Esophagus squamous epithelium (tissue), 5 donors: ENCODE measurements around the gene LCK. TPM values are rescaled to one million over a fixed set of nuclear protein-coding genes. Genes with fewer than 3 reads are reported as not detected.
A peak's percentile ranks its signal among the peaks of the same experiment; 100 is the strongest.

ENCODE experiments used
- DNase-seq: peaks from one replicate; lab custom pipeline; 2025; lab: John Stamatoyannopoulos, UW
- H3K27ac ChIP-seq, 4 donors: fragments of 200-600 bp; sonication (generic); one replicate each; pipeline ENCODE4 v1.5.1; 2016 to 2019; ENCODE audit warnings: mild to moderate bottlenecking in 1 of 4
- H3K27me3 ChIP-seq, 4 donors: fragments of 200-600 bp; sonication (generic); 1 replicate in 3 of 4; 2 replicates in 1 of 4; pipeline versions ENCODE4 v1.5.1 to v1.6.0; 2017 to 2021; ENCODE audit warnings: antibody characterized with exemption in 1 of 4
- H3K36me3 ChIP-seq, 3 donors: fragments of 200-600 bp; sonication (generic); one replicate each; pipeline ENCODE4 v1.5.1; 2016 to 2019
- H3K4me1 ChIP-seq, 3 donors: fragments of 200-600 bp; sonication (generic); one replicate each; pipeline ENCODE4 v1.5.1; 2017 to 2019
- H3K4me3 ChIP-seq, 4 donors: fragments of 200-600 bp; sonication (generic); 1 replicate in 3 of 4; 2 replicates in 1 of 4; pipeline ENCODE4 v1.5.1; 2016 to 2019; ENCODE audit warnings: mild to moderate bottlenecking in 2 of 4, moderate library complexity in 1 of 4
- H3K9me3 ChIP-seq, 3 donors: fragments of 200-600 bp; sonication (generic); one replicate each; pipeline ENCODE4 v1.5.1; 2016 to 2019
- CTCF ChIP-seq, 6 experiments: fragments of 450-650 bp in 4 of 6; fragments of 200-600 bp in 2 of 6; sonication (generic) in 2 of 6; IDR thresholded peaks; one replicate each; pipeline ENCODE4 v1.5.1; 2016 to 2019; ENCODE audit warnings: antibody characterized with exemption in 6 of 6, mild to moderate bottlenecking in 4 of 6, moderate library complexity in 4 of 6
- POLR2A ChIP-seq, 4 donors: fragments of 450-650 bp; IDR thresholded peaks; one replicate each; pipeline ENCODE4 v1.6.1; 2017; ENCODE audit warnings: antibody characterized with exemption in 4 of 4, mild to moderate bottlenecking in 4 of 4, moderate library complexity in 3 of 4
- WGBS, 2 donors: methylation state at CpG; one replicate each; pipeline ENCODE4 v1.1.5; 2018; 5-methylcytosine and 5-hydroxymethylcytosine counted together
- intact Hi-C: fragments of 100-400 bp; cut with DNase I; formaldehyde crosslinking; loops from one replicate; pipeline ENCODE4 v1.15.0; 2022
- total RNA-seq, 4 donors: library from RNA; depleted of rRNA; stranded (reverse); fragments of >200 nt; gene quantifications; one replicate each; pipeline ENCODE4 v1.1.0, GENCODE V29; 2016
- donor health status: DM: yes; HTN: yes; CAD: no.

The LCK gene
- total RNA-seq, 4 donors from 2014 or later: 1.2 to 9.0 (median 4.5) TPM

- no peaks in the 10 kb centered on the region for H3K9me3 ChIP-seq
- no peaks in the 10 kb centered on the region for H3K36me3 ChIP-seq
- no peak for DNase-seq
- no peak overlapping the region for H3K4me3 ChIP-seq
- H3K4me1 ChIP-seq: peaks cover 6 to 69% (median 35%) of the 10 kb centered on the region in 3 donors
- intact Hi-C loops: no loop called here
- TF ChIP-seq POLR2A (IDR thresholded peaks at IDR 0.05) (no peak), CTCF (IDR thresholded peaks at IDR 0.05) (no peak)
- no peaks in the 10 kb centered on the region for H3K27me3 ChIP-seq
- WGBS, 2 donors: 60 to 93% methylated on average over 1 to 8 of the region's 12 CpGs
- H3K27ac ChIP-seq: peak overlapping the region in 3 of 4 donors; percentile 47 to 83 (median 81)
Measured at GRCh38 chr1:32247452-32247851, 3.6 kb upstream of the LCK start.

GRCh38 chr1:32247983-32248889, 2.8 kb upstream of the LCK start:
- no peaks in the 10 kb centered on the region for H3K27me3 ChIP-seq
- H3K4me1 ChIP-seq: peaks cover 5 to 62% (median 32%) of the 10 kb centered on the region in 3 donors
- WGBS, 2 donors: 2 to 13% methylated on average over 14 to 19 of the region's 31 CpGs
- H3K4me3 ChIP-seq: peak overlapping the region in 1 of 4 donors; percentile 37
- H3K9me3 ChIP-seq: no peaks in the 10 kb centered on the region
- intact Hi-C loops: no loop called here
- H3K36me3 ChIP-seq: no peaks in the 10 kb centered on the region
- TF ChIP-seq CTCF (IDR thresholded peaks at IDR 0.05) (peak; percentile 73 to 89 (median 84)), POLR2A (IDR thresholded peaks at IDR 0.05) (no peak)
- peak; percentile 28 for DNase-seq
- H3K27ac ChIP-seq: peak overlapping the region; percentile 5 to 83 (median 67)

- DNase-seq: peak; percentile 26
- no peak for TF ChIP-seq CTCF (IDR thresholded peaks at IDR 0.05)
- TF ChIP-seq POLR2A (IDR thresholded peaks at IDR 0.05): peak in 1 of 4 donors; percentile 34
- Histone ChIP-seq H3K36me3 (no peaks in the 10 kb centered on the region), H3K9me3 (no peaks in the 10 kb centered on the region), H3K27me3 (no peaks in the 10 kb centered on the region), H3K27ac (peak overlapping the region; percentile 66 to 88 (median 74)), H3K4me1 (peaks cover 5 to 62% (median 32%) of the 10 kb centered on the region in 3 donors), H3K4me3 (peak overlapping the region in 1 of 4 donors; percentile 28)
- intact Hi-C loops: no loop called here
- 47 to 54% methylated on average over 8 to 9 of the region's 9 CpGs for WGBS, 2 donors
Measured at GRCh38 chr1:32249831-32250525, 1.1 kb upstream of the LCK start.

- intact Hi-C loops: no loop called here
- no peaks in the 10 kb centered on the region for H3K36me3 ChIP-seq
- peak overlapping the region in 1 of 4 donors; percentile 3 for H3K27ac ChIP-seq
- H3K4me3 ChIP-seq: peak overlapping the region in 1 of 4 donors; percentile 2
- H3K9me3 ChIP-seq: no peaks in the 10 kb centered on the region
- TF ChIP-seq POLR2A (IDR thresholded peaks at IDR 0.05) (no peak), CTCF (IDR thresholded peaks at IDR 0.05) (no peak)
- H3K27me3 ChIP-seq: no peaks in the 10 kb centered on the region
- DNase-seq: no peak
- peaks cover 0 to 16% (median 4%) of the 10 kb centered on the region in 3 donors for H3K4me1 ChIP-seq
- 72 to 77% methylated on average over 9 to 10 of the region's 10 CpGs for WGBS, 2 donors
Measured at GRCh38 chr1:32255072-32256071, 4.3 kb downstream of the LCK start.
